ENCODE measurements around the gene ALDH1A1.

- TF ChIP-seq, protein P1, sequence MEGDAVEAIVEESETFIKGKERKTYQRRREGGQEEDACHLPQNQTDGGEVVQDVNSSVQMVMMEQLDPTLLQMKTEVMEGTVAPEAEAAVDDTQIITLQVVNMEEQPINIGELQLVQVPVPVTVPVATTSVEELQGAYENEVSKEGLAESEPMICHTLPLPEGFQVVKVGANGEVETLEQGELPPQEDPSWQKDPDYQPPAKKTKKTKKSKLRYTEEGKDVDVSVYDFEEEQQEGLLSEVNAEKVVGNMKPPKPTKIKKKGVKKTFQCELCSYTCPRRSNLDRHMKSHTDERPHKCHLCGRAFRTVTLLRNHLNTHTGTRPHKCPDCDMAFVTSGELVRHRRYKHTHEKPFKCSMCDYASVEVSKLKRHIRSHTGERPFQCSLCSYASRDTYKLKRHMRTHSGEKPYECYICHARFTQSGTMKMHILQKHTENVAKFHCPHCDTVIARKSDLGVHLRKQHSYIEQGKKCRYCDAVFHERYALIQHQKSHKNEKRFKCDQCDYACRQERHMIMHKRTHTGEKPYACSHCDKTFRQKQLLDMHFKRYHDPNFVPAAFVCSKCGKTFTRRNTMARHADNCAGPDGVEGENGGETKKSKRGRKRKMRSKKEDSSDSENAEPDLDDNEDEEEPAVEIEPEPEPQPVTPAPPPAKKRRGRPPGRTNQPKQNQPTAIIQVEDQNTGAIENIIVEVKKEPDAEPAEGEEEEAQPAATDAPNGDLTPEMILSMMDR (IDR thresholded peaks at IDR 0.05) = no peak
- TF ChIP-seq ZFX (IDR thresholded peaks at IDR 0.05; ENCODE audit: borderline replicate concordance) = no peak
Observed at GRCh38 chr9:72952914-72953313, at the start of gene ALDH1A1.
